ENCODE data around the gene RPS6KA4.
A peak's percentile ranks its signal among the peaks of the same experiment; 100 is the strongest.

RPS6KA4 gene

DNA sequence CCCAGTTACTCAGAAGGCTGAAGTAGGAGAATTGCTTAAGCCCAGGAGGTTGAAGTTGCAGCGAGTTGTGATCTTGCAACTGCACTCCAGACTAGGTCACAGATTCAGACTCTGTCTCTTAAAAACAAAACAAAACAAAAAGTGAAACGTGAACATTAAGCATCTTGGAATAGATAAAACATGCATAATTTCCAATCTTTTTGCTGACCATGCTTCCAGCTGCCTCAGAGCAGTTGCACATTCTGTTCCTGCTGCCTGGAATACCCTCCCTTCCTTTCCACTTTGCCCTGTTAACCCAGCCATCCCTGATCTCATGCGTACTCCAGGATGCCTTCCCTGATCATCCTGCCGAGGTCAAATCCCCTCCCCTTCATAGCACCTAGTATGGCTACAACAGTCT, 19.7 kb upstream of the RPS6KA4 start:
- DNase-seq, result no peak
- Histone ChIP-seq H3K9me3 (ENCODE audit: insufficient read depth, low read length, severe bottlenecking) (no peaks in the 10 kb centered on the region), H2AFZ (ENCODE audit: low read depth, low read length) (peak overlapping the region; percentile 7; the same call in 1 of the 2 replicates), H3K9ac (ENCODE audit: low read depth, low read length) (no peak overlapping the region), H3K79me2 (ENCODE audit: insufficient read depth, low read length) (no peaks in the 10 kb centered on the region), H3K27me3 (ENCODE audit: insufficient read depth, low read length, poor library complexity) (no peaks in the 10 kb centered on the region), H3K4me1 (ENCODE audit: insufficient read depth, low read length) (peaks cover 11% of the 10 kb centered on the region), H4K20me1 (ENCODE audit: insufficient read depth, low read length) (no peaks in the 10 kb centered on the region; the same call in 1 of the 2 replicates), H3K4me3 (ENCODE audit: low read depth in 1 of 2, low read length in 2 of 2) (no peak overlapping the region), H3K27ac (ENCODE audit: low read length) (no peak overlapping the region), H3K36me3 (ENCODE audit: insufficient read depth, low read length) (no peaks in the 10 kb centered on the region), H3K4me2 (ENCODE audit: insufficient read depth, low read length) (no peak overlapping the region)
- no peak for ATAC-seq (ENCODE audit: insufficient read depth, low read depth)
- no peak for TF ChIP-seq EZH2 (IDR thresholded peaks at IDR 0.05; ENCODE audit: borderline replicate concordance, low read depth, low read length, severe bottlenecking)
- TF ChIP-seq, protein P1, sequence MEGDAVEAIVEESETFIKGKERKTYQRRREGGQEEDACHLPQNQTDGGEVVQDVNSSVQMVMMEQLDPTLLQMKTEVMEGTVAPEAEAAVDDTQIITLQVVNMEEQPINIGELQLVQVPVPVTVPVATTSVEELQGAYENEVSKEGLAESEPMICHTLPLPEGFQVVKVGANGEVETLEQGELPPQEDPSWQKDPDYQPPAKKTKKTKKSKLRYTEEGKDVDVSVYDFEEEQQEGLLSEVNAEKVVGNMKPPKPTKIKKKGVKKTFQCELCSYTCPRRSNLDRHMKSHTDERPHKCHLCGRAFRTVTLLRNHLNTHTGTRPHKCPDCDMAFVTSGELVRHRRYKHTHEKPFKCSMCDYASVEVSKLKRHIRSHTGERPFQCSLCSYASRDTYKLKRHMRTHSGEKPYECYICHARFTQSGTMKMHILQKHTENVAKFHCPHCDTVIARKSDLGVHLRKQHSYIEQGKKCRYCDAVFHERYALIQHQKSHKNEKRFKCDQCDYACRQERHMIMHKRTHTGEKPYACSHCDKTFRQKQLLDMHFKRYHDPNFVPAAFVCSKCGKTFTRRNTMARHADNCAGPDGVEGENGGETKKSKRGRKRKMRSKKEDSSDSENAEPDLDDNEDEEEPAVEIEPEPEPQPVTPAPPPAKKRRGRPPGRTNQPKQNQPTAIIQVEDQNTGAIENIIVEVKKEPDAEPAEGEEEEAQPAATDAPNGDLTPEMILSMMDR (IDR thresholded peaks at IDR 0.05; ENCODE audit: borderline replicate concordance, extremely low read depth, low read length, poor library complexity, severe bottlenecking), result no peak

DNA sequence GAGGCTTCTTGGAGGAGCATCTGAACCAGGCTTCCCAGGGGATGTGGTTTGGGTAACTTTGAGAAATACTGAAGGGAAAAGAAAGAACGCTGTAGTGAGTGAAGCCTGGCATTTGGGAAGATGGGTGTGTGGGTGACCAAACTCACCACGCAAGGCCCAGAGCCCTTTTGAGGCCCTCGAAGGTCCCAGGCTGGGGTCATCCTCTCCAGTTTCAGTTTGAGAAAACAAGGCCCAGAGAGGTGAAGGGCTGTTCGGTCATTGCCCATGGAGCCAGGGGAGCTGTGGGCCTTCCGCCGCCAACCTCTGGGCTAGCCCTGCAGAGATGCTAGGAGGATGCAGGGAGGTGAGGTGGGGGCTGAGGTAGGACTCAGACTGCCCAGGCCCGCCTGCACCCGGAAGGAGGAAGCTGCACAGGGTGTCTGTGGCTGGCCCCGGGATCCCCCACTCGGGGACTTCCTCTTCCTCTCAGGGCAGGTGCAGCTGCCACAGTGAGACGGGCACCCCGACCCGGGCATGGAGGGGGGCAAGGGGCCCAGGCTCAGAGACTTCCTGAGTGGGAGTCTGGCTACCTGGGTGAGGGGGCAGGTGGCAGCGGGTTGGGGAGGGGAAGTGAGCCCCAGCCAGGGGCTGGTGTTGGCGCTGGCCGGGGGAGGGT, 19.1 kb upstream of the RPS6KA4 start, which contains the start of gene CCDC88B:
CCDC88B (plus strand) TSS at position 451 of the 655 bp plus-strand sequence; CDS start at position 514, 63 bp downstream.
- Histone ChIP-seq H2AFZ (ENCODE audit: low read depth, low read length) (peak within 1 kb of the TSS; percentile 7; the same call in 1 of the 2 replicates), H3K4me2 (ENCODE audit: insufficient read depth, low read length) (no peak within 1 kb of the TSS), H3K36me3 (ENCODE audit: insufficient read depth, low read length) (no peaks in the 10 kb centered on the region), H3K9me3 (ENCODE audit: insufficient read depth, low read length, severe bottlenecking) (no peaks in the 10 kb centered on the region), H3K4me1 (ENCODE audit: insufficient read depth, low read length) (peaks cover 11% of the 10 kb centered on the region), H3K27me3 (ENCODE audit: insufficient read depth, low read length, poor library complexity) (no peaks in the 10 kb centered on the region), H3K79me2 (ENCODE audit: insufficient read depth, low read length) (no peaks in the 10 kb centered on the region), H4K20me1 (ENCODE audit: insufficient read depth, low read length) (no peaks in the 10 kb centered on the region; the same call in 1 of the 2 replicates), H3K4me3 (ENCODE audit: low read depth in 1 of 2, low read length in 2 of 2) (no peak within 1 kb of the TSS), H3K27ac (ENCODE audit: low read length) (no peak within 1 kb of the TSS), H3K9ac (ENCODE audit: low read depth, low read length) (no peak within 1 kb of the TSS)
- no peak for TF ChIP-seq EZH2 (IDR thresholded peaks at IDR 0.05; ENCODE audit: borderline replicate concordance, low read depth, low read length, severe bottlenecking)
- TF ChIP-seq, protein P1 (IDR thresholded peaks at IDR 0.05; ENCODE audit: borderline replicate concordance, extremely low read depth, low read length, poor library complexity, severe bottlenecking), result no peak
- DNase-seq, result peak; percentile 77
- peak; percentile 92 for ATAC-seq (ENCODE audit: insufficient read depth, low read depth)

DNA sequence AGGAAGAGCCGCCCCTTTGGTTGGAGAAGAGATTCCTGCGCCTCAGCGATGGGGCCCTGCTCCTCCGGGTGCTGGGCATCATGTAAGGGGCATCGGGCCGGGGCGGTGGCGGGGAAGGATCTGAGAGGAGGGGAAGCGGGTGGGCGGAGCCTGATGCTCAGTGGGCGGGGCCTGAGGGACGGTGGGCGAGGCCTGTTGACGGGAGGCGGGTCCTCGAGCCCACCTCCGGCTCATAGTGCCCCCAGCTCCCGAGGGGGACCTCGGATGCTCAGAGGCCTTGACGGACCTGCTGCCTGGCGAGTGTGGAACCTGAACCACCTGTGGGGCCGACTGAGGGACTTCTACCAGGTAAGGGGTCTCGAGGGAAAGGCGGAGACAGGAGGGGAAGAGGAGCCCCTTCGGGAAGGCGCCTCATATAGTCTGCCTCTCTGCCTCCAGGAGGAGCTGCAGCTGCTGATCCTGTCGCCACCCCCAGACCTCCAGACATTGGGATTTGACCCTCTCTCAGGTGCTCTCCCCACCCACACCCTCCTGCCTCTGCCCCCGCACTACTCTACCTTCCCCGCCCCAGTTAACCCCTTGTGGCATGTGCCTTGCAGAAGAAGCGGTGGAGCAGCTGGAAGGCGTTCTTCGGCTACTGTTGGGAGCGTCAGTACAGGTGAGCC, 18.2 kb upstream of the RPS6KA4 start:
- TF ChIP-seq, protein P1 (IDR thresholded peaks at IDR 0.05; ENCODE audit: borderline replicate concordance, extremely low read depth, low read length, poor library complexity, severe bottlenecking), result no peak
- no peak for TF ChIP-seq EZH2 (IDR thresholded peaks at IDR 0.05; ENCODE audit: borderline replicate concordance, low read depth, low read length, severe bottlenecking)
- ATAC-seq (ENCODE audit: insufficient read depth, low read depth) (peak; percentile 41; the same call in 2 of the 3 replicates), DNase-seq (peak; percentile 47)
- no peaks in the 10 kb centered on the region for H3K27me3 ChIP-seq (ENCODE audit: insufficient read depth, low read length, poor library complexity)
- no peaks in the 10 kb centered on the region for H3K9me3 ChIP-seq (ENCODE audit: insufficient read depth, low read length, severe bottlenecking)
- no peak overlapping the region for H3K27ac ChIP-seq (ENCODE audit: low read length)
- no peak overlapping the region for H2AFZ ChIP-seq (ENCODE audit: low read depth, low read length)
- H3K79me2 ChIP-seq (ENCODE audit: insufficient read depth, low read length), result no peaks in the 10 kb centered on the region
- no peak overlapping the region for H3K9ac ChIP-seq (ENCODE audit: low read depth, low read length)
- H4K20me1 ChIP-seq (ENCODE audit: insufficient read depth, low read length), result no peaks in the 10 kb centered on the region; the same call in 1 of the 2 replicates
- peaks cover 11% of the 10 kb centered on the region for H3K4me1 ChIP-seq (ENCODE audit: insufficient read depth, low read length)
- H3K36me3 ChIP-seq (ENCODE audit: insufficient read depth, low read length), result no peaks in the 10 kb centered on the region
- no peak overlapping the region for H3K4me2 ChIP-seq (ENCODE audit: insufficient read depth, low read length)
- no peak overlapping the region for H3K4me3 ChIP-seq (ENCODE audit: low read depth in 1 of 2, low read length in 2 of 2)
